ENCODE data around the gene TRIM38.

- no peak for TF ChIP-seq POLR2A (IDR thresholded peaks at IDR 0.05)
- no peak for TF ChIP-seq CTCF (IDR thresholded peaks at IDR 0.05)
Measured at GRCh38 chr6:26016963-26017631, 54.5 kb downstream of the TRIM38 start.
